GM12872 (cell line): ENCODE results near the gene UBALD1.

Source experiments
- CTCF ChIP-seq: IDR thresholded peaks from 3 replicates; pipeline ENCODE4 v1.5.1; 2011; ENCODE audit warnings: low read depth, mild to moderate bottlenecking, low read length, moderate library complexity; ENCODE audit not compliant: insufficient read depth

Gene UBALD1

GRCh38 chr16:4614571-4615383 lies at the start of gene UBALD1:
Gene UBALD1, minus strand, starts transcription at chr16:4614888. Its CDS starts 91 bp downstream, at chr16:4614797.
- no peak for TF ChIP-seq CTCF

DNA sequence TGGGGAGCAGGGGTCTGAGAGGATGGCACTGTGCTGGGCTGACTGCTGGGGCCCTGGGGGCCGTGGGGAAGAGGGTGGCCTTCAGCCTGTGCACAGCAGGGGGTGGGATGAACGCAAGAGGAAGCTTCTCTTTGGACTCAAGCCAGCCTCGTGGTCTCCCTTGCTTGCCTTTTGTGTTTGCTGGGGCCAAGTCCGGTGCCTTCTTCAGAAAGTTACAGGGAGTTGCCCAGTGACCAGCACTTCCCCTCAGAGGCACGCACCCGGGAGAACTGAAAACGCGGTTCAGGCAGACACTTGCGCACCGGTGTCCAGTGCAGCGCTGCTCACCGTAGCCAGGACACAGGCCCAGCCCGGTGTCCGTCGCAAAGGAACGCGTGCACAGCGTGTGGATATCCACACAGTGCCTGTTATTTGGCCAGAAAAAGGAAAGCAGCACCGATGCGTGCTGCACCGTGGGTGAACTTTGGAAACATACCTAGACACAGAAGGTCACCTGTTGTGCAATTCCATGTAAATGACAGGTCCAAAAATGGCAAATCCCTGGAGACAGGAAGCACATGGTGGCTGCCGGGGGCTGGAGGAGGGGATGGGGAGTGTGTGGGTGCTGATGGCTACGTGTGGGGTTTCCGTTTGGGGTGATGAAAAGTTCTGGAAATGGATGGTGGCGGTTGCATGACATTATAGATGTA lies 49.2 kb upstream of the UBALD1 start:
- TF ChIP-seq CTCF, result no peak

GRCh38 chr16:4663465-4663776 lies 48.7 kb upstream of the UBALD1 start:
- no peak for TF ChIP-seq CTCF

DNA sequence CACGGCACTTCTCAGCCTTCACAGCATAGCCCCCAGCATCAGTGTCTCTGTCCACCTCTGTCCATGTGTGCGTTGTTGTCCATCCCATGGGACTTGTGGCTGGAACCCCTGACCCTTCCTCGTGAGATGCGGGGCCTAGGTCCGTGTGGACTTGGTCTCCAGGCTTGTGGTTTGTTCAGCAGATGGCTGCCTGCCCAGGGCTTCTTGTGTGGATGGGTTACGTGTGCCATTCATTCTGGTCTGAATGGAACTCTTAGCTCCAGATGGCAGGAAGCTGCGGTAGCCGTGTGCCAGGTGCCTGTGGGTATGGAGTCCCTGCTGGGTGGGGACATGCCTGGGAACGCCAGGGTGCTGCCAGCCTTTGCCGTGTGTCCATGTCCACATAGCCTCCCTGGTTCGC lies 47.0 kb upstream of the UBALD1 start:
- TF ChIP-seq CTCF, result no peak

- TF ChIP-seq CTCF, result no peak
Observed at GRCh38 chr16:4660454-4661007, 45.8 kb upstream of the UBALD1 start.

- no peak for TF ChIP-seq CTCF
Observed at GRCh38 chr16:4659363-4660353, 45.0 kb upstream of the UBALD1 start.
